ENCODE data around the gene CCL28.

DNA sequence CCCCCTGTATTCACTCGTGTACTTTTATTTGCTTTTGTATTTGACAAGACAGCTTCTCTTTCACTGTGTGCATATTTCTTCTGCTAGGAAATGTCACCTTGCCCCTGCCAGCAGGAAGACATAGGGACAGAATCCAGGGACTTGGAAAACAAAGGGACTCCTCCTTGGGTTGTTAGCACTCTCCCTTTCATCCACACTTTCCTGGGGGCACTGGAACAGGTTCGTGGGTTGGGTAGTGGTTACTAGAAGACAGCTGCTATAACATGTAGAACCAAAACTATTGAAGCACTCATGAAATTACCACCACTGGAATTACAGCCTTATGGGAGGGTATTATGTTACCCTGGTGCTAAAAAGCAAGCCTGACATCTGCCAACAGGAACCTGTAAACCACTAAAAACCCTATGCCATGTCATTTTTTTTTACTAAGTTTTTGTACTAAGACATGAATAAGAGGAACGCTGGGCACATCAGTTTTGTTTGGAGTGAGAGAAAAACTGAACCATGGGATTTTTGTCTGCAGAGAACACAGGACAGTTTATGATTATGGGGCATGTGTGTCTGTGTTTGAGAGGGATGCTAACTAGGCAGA, 4.7 kb upstream of the CCL28 start:
- TF ChIP-seq FOXM1 (IDR thresholded peaks at IDR 0.05; ENCODE audit: borderline replicate concordance) (no peak), BHLHE40 (IDR thresholded peaks at IDR 0.05; ENCODE audit: borderline replicate concordance) (no peak), HDGF (IDR thresholded peaks at IDR 0.05; ENCODE audit: borderline replicate concordance) (no peak), SUZ12 (IDR thresholded peaks at IDR 0.05) (no peak), FOXK2 (IDR thresholded peaks at IDR 0.05) (no peak), ARNT (IDR thresholded peaks at IDR 0.05) (no peak), TARDBP (IDR thresholded peaks at IDR 0.05) (no peak), SP1 (IDR thresholded peaks at IDR 0.05) (no peak), FOXA1 (IDR thresholded peaks at IDR 0.05) (no peak), ZNF384 (IDR thresholded peaks at IDR 0.05) (no peak), LEF1 (IDR thresholded peaks at IDR 0.05; ENCODE audit: borderline replicate concordance) (no peak), ELF4 (IDR thresholded peaks at IDR 0.05) (no peak), NFRKB (IDR thresholded peaks at IDR 0.05) (no peak)
